PC-3 (cell line): Measurements from ENCODE around the gene MTA1.

ENCODE experiments used
- CTCF ChIP-seq: fragments of 300-600 bp; sonication (generic); conservative IDR thresholded peaks from 2 replicates; pipeline ENCODE4 v1.5.1; 2017; ENCODE audit warnings: antibody characterized with exemption, low read depth, mild to moderate bottlenecking, low read length
- EZH2 ChIP-seq: fragments of 300-600 bp; sonication (generic); IDR thresholded peaks from one replicate; pipeline ENCODE4 v1.6.1; 2017; ENCODE audit warnings: antibody characterized with exemption, mild to moderate bottlenecking, low read length; ENCODE audit not compliant: unreplicated experiment
- EZH2phosphoT487 ChIP-seq: fragments of 300-600 bp; sonication (generic); IDR thresholded peaks from 2 replicates; pipeline ENCODE4 v1.6.1; 2018; ENCODE audit warnings: mild to moderate bottlenecking, antibody characterized with exemption, low read length, borderline replicate concordance

GRCh38 chr14:105376521-105377440 lies 42.8 kb upstream of the MTA1 start:
- TF ChIP-seq CTCF (no peak), EZH2 (no peak), EZH2phosphoT487 (no peak)
